HG03558 (cell line): ENCODE measurements around the gene SNX12.
"Not testable (repeated sequence)": the region's sequence is repeated elsewhere in the genome, so short reads cannot be mapped to it uniquely, and the experiment has no call there.

ENCODE experiments used
- ATAC-seq: cut with Tn5 transposase; IDR thresholded peaks from one replicate; pipeline ENCODE4 v1.9.1; 2021; ENCODE audit warnings: moderate number of reproducible peaks; ENCODE audit not compliant: unreplicated experiment; ENCODE audit errors: extremely low read depth

The SNX12 gene

DNA sequence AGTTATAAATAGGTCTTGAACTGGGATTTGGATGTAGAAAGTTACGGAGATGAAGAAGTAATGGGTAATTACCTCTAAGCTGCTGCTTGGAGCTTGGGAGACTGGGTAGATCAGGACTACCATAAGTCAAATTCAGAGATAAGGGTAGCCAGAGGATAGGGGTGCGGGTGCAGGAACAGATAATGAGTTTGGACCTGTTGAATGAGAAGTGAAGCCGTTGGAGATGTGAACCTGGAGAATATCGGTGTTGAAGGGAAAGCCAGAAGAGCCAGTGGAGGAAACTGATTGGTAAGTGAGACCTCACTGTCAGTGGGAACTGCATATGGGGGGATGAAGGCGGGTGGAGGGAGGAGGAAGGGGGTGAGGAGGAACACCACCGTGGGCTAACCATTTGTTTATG, 26.9 kb upstream of the SNX12 start:
- ATAC-seq = no peak

- no peak for ATAC-seq
Observed at GRCh38 chrX:71091263-71091662, 23.1 kb upstream of the SNX12 start.

GRCh38 chrX:71085900-71086299, 17.8 kb upstream of the SNX12 start:
- no peak for ATAC-seq

DNA sequence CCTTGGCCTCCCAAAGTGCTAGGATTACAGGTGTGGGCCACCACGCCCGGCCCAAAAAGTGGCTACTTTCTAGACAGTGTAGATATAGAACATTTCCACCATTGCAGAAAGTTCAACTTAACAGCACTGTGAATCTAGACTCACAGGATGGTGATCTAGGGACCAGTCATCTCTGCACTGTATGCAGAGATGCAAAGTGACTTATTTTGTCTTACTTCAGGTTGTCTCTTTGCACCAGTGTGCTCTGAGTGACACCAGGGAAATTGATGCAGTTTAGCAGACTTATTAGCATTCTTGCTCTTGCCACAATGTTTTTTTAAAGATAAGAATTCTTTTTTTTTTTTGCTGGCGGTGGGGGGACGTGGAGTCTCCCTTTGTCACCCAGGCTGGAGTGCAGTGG, 14.7 kb upstream of the SNX12 start:
- no peak for ATAC-seq

DNA sequence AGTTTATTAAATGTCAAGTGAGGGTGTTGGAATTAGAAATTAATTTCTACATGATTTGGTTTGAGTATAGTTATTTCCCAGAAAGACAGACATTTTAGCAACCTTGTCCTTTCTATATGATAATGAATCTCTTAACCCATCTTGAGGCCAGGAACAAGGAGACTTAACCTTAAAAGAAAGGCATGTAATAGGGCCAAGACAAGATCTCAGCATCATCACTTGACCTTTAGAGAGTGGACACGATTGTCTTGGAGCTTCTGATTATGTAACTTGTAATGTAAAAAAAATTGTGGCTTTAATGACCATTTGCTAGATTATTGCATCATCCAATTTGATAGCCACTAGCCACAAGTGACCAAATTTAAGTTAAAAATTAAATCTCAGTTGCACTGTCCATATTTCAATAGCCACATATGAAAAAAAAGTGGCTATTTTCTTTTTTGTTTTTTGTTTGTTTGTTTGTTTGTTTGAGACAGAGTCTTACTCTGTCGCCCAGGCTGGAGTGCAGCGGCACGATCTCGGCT, 14.1 kb upstream of the SNX12 start:
- no peak for ATAC-seq

DNA sequence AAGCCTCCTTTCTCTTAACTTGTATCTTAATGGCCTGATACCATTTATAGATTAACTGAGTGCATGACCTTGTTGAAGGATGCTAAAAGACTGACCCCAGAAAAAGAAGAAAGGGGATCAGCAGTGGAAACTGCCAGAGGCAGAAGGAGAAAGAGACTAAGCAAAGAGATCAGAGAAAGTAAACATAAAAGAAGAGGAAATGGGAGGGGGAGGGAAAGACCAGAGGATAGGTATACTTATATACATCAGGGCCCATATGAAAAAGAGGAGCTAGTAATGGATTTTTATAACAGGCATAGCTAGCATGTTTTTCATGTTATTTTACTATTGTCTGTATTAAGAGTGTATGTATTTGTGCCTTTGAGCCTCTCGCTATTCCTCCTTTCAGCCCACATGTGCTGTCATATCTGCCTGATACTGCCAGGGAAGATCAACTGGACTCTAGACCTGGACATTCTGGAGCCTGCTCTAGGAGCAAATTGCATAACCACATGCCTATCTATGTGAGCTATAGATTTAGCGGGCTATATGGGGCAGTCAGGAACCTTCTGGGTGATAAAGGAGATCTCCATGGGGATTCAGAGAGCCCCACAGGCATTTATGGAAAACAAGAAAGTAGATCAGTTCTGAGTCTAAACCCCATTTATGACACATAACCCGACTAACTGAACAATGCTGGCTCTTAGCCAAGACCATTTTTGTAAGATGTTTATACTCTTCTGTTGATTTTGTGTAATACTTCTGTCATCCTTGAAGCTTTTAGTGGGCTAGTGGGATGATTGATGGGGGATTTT, 13.4 kb upstream of the SNX12 start:
- ATAC-seq = no peak

- no peak for ATAC-seq
Observed at GRCh38 chrX:71070531-71070930, 2.4 kb upstream of the SNX12 start.

DNA sequence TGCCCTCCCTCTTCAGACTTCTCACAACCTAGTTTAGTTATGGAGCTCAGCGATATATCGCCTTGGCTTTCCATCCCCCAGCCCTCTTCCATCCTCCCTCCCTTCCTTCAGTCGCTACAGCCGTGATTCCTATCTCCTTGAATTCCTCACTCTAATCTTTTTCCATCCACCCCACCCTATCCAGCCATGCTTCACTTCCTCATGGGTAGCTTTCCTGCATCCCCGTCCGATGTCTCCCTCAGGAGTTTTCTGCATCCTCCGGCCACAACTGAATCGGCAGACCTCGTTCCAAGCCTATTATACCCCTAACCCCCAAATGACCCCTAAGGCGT, 456 bp downstream of the SNX12 start:
- no peak for ATAC-seq

- no peak for ATAC-seq
Observed at GRCh38 chrX:71067089-71067488, 1.0 kb downstream of the SNX12 start.

- ATAC-seq = no peak
Observed at GRCh38 chrX:71060127-71060526, 8.0 kb downstream of the SNX12 start.

DNA sequence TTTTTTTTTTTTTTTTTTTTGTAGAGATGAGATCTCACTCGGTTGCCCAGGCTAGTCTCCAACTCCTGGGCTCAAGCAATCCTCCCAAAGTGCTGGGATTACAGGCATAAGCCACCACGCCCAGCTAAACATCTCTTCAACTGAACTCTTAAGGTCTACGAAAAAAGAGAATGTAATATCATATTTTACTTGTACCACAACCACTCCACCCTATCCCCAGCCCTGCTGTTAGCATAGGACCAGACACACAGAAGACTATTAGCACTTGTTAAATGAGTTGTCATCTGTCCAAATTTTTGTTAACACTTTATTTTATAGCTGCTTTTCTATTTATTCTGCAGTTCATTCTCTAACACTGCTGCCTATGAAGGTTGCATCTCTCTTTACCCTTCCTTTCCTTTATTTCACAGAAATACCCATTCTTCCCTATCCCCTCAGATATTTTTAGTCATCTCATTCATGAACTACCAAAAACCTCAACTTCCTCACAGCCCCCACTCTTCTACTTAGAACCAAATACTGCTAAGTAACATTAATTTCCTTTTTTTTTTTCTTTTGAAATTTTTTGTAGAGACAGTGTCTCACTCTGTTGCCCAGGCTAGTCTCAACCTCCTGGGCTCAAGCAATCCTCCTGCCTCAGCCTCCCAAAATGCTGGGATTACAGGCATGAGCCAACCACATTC, 10.1 kb downstream of the SNX12 start:
- no peak for ATAC-seq

GRCh38 chrX:71056867-71057266, 11.3 kb downstream of the SNX12 start:
- no peak for ATAC-seq

GRCh38 chrX:71053217-71053621, 14.9 kb downstream of the SNX12 start:
- no peak for ATAC-seq

DNA sequence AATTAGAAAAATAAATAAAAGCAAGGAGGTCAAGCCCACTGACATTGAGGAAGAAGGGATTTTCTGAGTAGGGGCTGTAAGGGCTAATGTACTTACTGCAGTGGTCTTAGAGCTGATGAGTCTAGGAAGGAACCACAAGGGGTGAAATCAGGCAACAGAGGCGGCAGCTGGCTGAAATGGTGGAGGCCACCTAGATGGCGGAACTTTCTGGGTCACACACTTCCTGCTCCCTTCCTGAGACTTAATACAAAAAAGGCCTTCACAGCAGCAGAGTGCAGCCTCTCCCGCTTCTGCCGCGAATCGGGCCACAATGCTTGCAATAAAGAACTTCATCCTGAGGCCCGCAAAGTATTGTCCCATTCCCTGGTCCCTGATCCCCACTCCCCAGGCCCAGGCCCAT, 15.4 kb downstream of the SNX12 start:
- no peak for ATAC-seq

DNA sequence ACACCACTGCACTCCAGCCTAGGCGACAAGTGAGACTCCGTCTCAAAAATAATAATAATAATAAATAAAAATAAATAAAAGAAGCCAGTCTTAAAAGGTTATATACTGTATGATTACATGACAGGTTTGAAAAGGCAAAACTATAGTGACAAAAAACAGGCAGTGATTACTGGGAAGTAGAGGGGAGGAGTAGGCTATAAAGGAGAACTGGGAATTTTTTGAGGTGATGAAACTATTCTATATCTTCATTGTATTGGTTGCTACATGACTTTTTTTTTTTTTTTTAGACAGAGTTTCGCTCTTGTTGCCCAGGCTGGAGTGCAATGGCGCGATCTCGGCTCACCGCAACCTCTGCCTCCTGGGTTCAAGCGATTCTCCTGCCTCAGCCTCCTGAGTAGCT, 20.2 kb downstream of the SNX12 start:
- not testable (repeated sequence) for ATAC-seq

DNA sequence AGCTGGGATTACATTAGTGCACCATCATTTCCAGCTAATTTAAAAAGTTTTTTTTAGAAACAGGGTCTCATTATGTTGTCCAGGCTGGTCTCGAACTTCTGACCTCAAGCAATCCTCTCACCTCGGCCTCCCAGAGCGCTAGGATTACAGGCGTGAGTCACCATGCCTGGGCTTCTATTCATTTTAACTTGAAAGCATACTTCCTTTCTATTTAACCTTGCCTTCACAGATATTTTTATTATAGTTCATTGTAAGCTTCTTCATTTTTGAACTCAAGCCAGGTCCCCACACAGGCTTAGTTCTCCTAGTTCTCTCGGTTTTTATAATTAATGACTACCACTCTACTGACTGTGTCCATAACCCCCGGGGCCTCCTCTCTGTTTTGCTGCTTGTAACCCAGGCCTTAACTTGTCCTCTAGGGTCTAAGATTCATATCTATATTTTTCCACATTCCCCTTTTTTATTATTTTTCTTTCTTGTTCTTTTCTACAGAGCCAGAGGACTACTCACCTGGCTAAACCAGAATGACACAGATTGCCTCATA, 50.7 kb downstream of the SNX12 start:
- no peak for ATAC-seq
